KG1 (cell line): ENCODE data around the gene TMEM164.

ENCODE experiments used
- DNase-seq: peaks from one replicate; lab custom pipeline; 2025; lab: John Stamatoyannopoulos, UW

The TMEM164 gene

GRCh38 chrX:110081320-110081719 is 78.4 kb downstream of the TMEM164 start:
- no peak for DNase-seq

GRCh38 chrX:110081740-110082139 is 78.8 kb downstream of the TMEM164 start:
- no peak for DNase-seq

GRCh38 chrX:110082161-110082560 is 79.2 kb downstream of the TMEM164 start:
- no peak for DNase-seq

GRCh38 chrX:110086162-110086915 is 83.4 kb downstream of the TMEM164 start:
- DNase-seq = no peak

GRCh38 chrX:110086916-110087484 is 84.1 kb downstream of the TMEM164 start:
- DNase-seq = no peak

- no peak for DNase-seq
Observed at GRCh38 chrX:110087485-110088356, 84.8 kb downstream of the TMEM164 start.

GRCh38 chrX:110089656-110090403 is 86.9 kb downstream of the TMEM164 start:
- DNase-seq = peak; percentile 1

- DNase-seq = no peak
Observed at GRCh38 chrX:110097920-110098319, 95.0 kb downstream of the TMEM164 start.

- DNase-seq = no peak
Observed at GRCh38 chrX:110103344-110103743, 100.4 kb downstream of the TMEM164 start.

- DNase-seq = no peak
Observed at GRCh38 chrX:110104078-110104477, 101.2 kb downstream of the TMEM164 start.

GRCh38 chrX:110108381-110108821 is 105.5 kb downstream of the TMEM164 start:
- DNase-seq = no peak

- no peak for DNase-seq
Observed at GRCh38 chrX:110114260-110114776, 111.4 kb downstream of the TMEM164 start.

- no peak for DNase-seq
Observed at GRCh38 chrX:110116066-110116980, 113.4 kb downstream of the TMEM164 start.

- DNase-seq = no peak
Observed at GRCh38 chrX:110118530-110118929, 115.6 kb downstream of the TMEM164 start.

- no peak for DNase-seq
Observed at GRCh38 chrX:110119480-110119879, 116.6 kb downstream of the TMEM164 start.

GRCh38 chrX:110120025-110120424 is 117.1 kb downstream of the TMEM164 start:
- no peak for DNase-seq

GRCh38 chrX:110123331-110123782 is 120.4 kb downstream of the TMEM164 start:
- DNase-seq = no peak

GRCh38 chrX:110125446-110126162 is 122.7 kb downstream of the TMEM164 start:
- no peak for DNase-seq

- DNase-seq = no peak
Observed at GRCh38 chrX:110131031-110131430, 128.1 kb downstream of the TMEM164 start.
